Activated T-cell treated with anti-CD3 and anti-CD28 coated beads for 1 hour (primary cell): Measurements from ENCODE around the gene CCR7.

Experiments
- DNase-seq: peaks from one replicate; pipeline ENCODE4 v3.0.0-alpha.2; 2020; ENCODE audit warnings: low read depth

The CCR7 gene, protein sequence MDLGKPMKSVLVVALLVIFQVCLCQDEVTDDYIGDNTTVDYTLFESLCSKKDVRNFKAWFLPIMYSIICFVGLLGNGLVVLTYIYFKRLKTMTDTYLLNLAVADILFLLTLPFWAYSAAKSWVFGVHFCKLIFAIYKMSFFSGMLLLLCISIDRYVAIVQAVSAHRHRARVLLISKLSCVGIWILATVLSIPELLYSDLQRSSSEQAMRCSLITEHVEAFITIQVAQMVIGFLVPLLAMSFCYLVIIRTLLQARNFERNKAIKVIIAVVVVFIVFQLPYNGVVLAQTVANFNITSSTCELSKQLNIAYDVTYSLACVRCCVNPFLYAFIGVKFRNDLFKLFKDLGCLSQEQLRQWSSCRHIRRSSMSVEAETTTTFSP

DNA sequence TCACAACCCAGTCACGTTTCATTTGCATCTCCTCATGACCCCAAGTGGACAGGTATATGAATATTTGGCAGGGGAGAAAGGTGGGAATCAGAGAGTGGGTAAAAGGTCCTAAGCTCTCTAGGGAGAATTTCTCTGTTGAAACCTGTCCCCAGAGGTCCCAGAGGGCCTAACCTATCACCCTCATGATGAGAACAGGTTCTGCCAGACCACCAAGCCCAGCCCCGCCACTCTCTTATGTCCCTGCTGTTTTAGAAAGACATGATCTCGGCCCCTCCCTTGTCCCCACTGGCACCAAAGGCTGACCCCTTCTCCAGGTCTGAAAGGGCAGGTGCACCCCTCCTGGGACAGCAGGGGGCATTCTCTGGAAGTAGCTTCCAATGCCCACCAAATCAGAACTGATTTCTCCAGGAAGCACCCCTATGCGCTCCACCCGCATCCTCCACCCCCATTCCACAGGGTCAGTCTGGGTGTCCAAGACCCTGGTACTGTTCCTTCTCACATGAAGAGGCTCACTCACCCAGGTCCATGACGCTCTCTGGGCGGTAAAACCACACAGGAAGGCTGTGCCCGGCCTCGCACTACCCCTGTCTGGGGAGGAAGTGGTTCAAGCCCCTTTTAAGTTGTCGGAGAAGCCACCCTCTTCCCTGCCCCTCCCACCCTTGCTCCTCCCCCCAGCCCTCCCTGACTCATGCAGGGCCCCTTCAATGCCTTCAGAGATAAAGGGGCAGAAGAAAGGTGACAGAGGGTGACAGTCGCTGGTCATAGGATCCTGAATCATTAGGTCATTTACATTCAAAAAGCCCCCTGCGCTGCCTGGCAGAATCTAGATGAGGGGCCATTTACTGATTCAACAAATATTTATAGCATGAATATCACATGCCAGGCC lies at the start of gene CCR7:
Gene CCR7 (minus strand): TSS at position 590 of the 886 bp plus-strand sequence. CDS start 63 bp downstream, at position 527.
- DNase-seq: peak; percentile 81

DNA sequence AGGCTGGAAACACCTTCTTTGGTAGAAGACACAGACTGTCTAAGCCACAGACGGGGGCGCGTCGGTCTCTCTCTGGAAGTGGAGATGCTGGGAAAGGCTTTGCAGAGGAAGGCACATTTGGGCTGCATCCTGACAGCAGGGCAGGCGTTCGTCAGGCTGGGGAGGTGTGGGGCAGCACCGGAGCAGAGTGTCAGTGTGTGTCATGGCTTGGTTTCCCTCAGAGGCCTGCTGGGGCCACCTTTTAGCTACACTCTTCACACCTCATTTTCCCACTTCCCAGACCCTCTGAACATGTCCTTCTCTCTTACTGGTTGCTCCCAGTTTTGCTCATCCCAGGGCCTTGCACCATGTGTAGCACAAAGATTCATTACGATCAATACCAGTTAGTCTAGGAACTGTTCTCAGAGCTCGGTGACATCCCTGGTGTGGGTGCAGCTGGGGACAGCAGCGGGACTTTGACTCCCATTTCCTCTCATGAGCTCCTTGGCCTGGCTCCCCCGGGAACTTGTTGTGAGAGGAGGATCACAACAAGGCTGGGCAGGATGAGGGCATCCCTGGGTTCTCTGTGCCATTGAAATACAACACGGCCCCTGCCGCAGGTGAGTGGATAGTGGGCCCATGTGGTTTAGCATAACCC lies 49.3 kb upstream of the CCR7 start:
- DNase-seq: no peak

DNA sequence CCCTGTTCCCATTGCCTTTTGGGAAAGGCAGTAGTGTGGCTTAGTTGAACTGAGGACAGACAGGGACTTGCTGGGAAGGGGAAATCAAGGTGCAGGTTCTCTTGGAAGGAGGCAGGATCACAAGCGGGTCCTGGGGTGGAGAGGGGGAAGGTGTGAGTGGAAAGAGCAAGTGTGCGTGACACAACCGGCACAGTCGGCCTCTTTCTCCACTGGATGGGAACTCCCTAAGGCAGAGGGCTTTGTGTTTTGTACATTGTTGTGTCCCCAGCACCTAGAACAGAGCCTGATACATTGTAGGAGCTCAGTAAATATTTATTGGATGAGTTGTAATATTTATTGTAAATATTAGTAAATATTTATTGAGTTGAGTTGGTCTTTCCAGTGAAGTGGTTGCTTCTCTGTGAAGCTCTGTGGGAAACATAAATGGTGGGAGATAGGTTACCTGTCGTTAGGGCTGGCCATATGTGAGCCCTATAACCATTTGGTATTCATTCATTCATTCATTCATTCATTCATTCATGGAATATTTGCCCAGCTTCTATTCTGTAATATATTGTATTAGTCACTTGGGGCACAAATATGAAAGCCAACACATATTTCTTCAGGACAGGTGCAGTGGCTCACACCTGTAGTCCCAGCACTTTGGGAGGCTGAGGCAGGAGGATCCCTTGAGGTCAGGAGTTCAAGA lies 48.3 kb upstream of the CCR7 start:
- DNase-seq: no peak

DNA sequence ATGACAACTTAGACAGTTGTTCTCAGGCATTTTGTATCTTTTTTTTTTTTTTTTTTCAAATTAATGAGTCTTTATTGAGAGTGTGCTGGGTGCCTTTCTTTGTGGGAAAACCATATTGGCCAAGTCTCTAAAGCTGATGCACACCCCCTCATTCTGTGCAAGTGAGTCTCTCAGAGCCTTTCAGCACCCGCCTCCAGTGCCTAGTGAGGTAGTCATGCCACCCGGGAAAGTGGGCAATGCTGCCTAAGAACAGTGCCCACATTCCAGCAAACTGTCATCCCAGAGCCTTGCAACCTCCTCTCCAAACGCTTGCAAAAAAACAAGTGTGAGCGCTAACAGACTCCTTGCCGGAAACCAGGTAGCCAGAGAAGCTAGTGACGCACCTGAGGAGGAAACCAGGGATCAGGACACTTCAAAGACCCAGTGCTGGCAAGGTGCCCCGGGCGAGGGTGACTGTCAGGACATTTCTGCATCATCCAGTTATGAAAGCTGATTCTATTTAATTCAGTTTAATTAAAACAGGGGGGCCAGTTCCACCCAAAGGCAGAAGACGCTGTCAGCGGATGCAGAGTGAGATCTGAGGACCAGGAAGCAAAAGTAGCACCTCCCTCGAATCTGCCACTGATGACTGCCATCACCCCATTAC lies 47.5 kb upstream of the CCR7 start:
- peak; percentile 69 for DNase-seq

DNA sequence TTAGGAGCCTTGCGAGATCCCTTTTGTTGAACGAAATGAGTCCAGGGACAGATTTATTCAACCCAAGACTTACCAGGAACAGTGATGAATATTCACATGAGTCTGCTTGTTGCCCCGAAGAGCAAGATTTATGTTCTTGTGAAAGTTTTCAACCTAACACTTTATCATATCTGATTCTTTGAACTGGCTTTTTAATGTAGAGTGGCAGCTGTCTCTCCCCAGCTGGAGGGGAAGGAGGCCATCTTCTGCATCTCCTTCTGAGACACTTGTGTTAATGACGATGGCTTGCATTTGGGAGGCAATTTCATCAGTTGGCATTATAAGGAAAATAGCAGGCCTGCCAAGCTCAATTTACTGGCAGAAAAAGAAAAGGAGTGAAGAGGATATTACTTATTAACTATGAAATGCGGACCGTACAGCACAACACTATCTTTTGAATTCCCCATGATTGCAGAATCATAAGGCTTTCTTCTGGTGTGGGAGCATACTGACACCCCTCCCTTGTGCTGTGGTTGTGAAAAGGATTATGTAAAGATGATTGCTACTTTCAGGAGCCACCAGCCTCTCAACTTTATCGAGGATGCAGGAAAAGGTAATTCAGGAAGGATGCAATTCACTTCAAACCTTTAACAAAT lies 46.7 kb upstream of the CCR7 start:
- DNase-seq: no peak

DNA sequence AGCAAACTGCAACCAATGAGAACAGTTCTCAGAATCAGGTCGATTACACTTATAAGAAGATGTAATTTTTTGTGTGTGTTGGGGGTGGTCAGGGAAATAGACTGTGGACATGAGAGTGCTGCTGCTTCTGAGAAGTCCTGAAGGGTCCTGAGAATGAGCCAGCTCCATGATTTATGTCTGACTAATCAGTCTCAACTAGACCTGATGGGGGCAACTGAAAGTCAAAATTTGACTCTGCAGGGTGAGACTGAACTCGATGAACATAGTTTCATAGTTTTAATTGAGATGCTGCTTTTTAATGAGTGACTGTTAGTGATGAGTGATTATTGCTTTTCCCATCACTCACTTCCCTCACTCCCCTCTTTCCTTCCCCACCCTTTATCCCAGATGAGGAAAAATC lies 45.1 kb upstream of the CCR7 start:
- DNase-seq: no peak

DNA sequence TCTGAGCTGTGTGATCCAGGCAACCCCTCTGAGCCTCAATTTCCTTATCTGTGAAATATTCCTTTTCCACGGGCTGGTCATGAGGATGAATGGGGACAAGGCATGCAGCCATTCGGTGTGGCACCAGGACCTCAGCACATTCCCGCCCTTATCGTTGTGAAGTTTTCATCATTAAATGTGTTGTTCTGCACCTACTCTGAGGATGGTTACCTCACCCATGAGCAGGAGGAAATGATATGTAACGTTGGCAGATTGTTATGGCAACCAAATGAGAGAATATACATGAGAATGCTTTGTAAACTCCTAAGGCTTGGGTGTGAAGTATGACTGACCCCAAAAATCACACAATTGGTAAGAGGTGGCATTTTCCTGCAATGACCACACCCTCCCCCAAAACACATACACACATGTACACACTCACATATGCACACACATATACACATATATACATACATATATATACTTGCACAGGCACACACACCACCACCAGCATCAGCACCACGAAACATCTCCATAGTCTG lies 42.8 kb upstream of the CCR7 start:
- no peak for DNase-seq

DNA sequence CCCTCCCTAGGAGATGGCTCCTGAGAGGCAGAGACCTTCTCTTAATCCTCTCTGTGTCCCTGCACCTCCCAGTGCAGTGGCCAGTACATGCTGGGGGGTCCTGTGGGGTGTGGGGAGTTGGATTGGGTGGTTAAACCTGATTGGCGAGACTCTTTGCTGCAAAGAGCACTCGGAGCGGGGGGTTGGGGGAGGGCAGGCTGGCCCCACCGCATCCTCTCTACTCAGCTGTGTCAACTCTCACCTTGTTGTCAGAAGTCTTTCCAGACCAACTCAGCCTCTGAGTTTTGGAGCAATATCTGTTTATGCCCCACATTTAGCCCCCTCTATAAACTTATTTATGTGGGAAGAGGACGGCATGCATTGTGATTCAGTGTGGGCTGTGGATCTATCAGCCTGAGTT lies 42.4 kb upstream of the CCR7 start:
- DNase-seq: peak; percentile 49

DNA sequence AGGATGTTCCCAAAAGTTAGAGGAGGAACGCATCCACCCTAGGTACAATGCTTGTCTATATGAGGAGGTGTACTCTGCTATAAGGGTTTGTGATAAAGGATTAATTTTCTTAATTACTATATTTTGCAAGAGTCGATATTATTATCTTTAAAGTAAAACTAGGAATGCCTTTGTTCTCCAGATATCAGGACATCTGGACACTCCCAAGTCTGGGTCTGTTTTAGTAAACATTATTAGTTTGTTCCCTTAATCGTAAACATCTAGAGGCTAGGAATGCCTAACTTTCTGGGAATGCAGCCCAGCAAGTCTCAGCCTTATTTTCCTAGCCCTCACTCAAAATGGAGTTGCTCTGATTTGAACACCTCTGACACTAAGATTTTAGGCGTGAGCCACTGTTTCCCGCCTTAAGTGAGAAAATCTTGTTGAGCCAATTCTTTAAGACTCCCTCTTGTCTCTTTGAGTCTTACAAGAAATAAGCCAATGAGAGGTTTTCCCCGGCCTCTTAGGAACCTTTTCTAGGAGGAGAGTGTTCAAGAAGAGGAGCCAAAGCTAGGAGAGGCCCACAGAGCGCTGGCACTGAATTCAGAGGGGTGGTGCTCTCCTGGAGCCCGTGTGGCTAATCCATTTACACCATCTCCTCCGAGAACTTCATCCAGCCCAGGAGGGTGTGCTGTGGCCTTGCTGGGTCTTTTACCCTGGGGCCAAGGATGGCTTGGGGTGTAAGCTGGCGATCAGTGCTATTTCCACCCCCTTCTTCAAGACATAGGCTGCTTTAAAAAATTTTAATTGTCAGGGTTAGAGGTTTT lies 41.5 kb upstream of the CCR7 start:
- no peak for DNase-seq

DNA sequence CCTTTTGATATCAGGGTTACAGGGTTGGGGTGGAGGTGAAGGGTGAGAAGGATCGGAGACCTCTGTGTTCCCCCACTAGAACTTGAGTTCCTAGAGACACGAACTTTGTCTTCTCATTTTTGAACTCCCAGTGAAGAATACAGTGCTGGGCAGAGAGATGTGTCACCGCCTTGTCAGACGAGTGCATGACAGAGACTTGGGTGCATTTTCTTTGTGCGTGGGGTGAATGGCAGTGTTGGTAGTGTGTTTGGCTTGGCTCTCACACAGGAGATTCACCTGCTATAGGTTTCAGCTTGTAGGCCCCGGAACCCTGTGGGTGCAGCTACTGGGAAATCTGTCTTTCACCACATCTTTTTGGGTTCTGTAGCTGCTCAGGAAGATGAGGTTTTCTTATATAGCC lies 40.0 kb upstream of the CCR7 start:
- DNase-seq: peak; percentile 37

DNA sequence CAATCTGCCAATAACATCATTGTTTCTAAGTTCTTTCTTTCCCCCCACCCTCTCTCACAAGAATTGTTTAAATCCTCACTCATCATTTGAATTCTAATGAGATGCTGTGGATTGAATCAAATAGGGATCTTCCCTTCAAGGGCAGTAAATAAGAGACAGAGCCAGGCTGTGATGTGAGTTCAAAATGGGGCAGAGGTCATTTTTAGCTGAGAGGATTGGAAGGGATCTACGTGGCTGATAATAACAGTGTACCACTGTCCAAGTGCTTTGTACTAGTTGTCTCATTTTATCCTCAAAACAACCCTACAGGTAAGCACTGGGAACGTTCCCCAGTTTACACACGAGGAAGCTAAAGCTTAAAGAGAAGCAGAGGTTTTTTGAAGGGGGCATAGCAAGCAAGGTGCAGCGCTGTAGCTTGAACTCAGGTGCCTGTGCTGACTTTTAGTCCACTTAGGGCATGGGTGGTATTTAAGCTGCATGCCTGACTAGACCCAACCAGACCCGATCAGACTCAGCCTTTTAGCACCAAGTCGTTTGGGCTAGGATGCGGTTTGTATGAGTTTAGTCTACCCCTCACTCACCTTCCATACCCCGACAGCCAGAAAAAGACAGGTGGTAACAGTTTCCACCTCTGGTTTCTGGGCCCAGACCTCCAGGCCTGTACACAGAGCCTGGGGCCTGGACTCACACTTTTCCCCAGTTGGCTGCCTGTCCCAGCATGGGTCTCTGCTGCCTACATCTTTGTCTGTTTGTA lies 39.2 kb upstream of the CCR7 start:
- DNase-seq: no peak

DNA sequence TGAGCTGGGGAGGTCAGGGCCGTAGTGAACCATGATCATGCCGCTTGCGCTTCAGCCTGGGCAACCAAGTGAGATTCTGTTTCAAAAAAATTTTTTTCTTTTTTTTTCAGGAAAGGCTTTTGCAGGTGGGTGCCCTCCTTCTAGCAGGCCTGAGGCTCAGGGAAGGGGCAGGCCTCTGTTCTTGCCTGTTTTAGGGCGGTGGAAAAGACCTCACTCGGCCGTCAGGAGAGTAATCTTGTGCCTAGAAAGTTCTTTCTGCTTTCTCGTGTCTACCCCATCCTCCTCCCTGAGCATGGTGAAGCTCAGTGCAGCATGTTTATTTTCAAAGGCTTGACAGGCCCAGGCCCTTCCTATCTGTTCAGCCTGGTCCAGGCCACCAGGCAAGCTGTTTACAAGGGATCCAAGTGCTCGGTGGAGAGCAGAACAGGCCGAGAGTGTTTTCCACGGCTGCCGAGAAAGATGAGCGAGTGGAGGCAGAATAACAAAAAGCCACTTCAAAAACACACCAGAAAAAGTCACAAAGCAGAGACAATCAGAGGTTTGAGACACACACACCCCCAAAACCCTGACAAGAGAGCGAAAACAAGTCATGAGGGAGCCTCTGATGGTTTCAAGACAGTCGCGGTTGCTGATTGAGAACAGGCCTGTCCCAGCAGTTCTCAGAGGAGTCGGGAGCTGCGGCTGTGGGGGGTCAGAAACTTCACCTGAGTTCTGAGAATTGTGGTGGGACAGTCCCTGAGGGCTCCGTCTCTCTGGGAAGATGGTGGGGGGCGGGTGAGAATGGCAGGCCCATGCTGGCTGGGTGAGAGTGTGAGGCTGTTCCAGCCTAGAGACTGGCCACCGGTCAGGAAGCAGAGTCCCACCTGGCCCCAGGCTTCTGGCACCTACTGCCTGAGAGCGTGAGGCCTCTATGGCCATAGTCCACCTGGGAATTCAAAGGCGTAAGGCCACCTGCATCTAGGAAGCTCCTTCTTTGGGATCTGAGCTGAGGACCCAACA lies 37.5 kb upstream of the CCR7 start:
- DNase-seq: peak; percentile 41

DNA sequence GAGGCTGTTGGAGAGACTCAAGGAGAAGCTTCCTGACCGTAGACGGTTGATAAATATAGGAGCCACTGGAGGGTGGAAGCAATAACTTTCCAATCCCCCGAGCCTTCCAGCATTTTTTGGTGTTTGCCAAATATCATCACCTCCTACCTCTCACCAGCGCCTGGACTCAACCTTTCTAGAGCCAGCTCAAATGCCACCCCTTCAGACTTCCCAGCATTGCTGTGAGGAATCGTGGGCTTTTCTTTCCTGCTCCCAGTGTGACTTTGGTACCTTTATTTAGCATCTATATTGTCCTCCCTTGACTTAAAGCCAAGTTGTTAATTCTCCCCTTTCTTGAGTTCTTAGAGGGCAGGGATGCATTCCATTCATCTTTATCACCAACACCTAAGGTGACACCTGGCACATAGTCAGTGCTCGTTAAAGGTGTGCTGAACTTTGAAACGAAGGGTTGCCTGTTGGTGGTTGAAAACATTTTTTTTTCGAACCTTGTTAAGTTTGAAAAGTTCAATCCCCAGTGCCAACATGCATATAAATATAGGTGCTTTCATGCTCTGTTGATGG lies 35.3 kb upstream of the CCR7 start:
- DNase-seq: no peak

DNA sequence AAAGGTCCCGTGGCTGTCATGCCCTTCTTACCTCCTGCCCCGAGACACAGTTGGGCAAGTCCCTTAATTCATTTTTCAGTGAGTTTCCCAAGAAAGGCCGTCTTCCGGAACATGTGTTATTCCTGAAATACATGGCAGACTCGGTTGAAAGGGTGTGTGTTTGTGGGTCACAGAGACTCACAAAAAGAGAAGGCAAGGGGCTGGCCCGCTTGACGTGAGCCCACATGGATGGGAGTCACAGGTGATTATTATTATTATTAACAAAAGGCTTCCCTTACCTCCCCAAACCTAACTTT lies 34.1 kb upstream of the CCR7 start:
- DNase-seq: no peak

DNA sequence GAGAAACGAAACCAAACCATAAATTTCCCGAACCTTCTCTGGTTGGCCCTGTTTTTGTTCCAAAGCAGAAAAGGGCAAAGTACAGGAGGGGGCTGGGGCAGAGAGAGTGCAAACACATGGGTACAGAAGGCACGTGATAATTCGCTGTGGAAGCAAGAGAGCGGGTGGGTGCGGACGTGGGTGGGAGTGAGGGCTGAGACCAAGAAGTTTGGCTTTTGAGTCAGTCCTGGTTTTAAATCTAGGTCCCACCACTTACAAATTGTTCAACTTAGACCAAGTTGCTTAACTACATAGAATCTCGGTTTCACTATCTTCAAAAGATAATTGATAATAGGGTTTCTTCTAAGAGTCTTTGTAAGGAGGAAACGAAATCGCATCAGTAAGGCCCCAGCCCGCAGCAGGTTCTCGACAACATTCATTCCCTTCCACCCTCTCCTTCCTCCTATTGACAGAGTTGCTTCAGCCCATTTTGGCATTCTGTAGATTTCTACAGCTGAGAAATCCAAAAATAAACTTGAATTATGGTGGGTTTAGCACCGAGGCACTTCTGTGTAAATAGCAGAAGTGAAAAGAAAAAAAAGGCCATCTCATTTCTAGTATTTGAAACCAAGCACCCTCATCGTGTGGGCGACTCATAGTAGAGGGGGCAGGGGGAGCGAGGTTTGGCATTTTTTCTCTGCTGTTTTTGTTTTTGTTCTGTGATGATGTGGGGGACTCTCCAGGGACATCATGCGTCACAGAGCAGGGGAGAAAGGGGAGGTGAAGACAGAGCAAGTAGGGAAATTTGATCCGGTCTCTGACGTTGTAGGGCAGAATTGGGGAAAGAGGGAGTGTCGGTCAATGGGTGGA lies 33.6 kb upstream of the CCR7 start:
- DNase-seq: peak; percentile 38

DNA sequence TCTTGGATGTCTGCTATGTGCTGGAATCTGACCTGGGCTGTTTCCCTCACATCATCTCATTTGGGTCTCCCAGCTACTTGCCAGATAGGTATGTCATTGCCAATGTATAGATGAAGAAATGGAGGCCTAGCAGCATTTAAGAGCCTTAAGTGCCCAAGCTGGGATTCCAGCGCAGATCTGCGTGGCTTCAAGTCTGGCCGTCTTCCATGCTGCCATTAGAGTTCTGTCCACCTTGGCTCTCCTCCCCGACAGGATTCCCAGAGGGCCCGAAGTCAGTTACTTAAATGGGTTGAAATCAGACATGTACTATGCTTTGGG lies 33.0 kb upstream of the CCR7 start:
- DNase-seq: no peak
